GM21423 (cell line): ENCODE results near the gene AHNAK2.

Experiments used
- ATAC-seq: cut with Tn5 transposase; IDR thresholded peaks from one replicate; pipeline ENCODE4 v1.9.1; 2021; ENCODE audit warnings: mild to moderate bottlenecking, moderate library complexity; ENCODE audit not compliant: unreplicated experiment

AHNAK2 gene

DNA sequence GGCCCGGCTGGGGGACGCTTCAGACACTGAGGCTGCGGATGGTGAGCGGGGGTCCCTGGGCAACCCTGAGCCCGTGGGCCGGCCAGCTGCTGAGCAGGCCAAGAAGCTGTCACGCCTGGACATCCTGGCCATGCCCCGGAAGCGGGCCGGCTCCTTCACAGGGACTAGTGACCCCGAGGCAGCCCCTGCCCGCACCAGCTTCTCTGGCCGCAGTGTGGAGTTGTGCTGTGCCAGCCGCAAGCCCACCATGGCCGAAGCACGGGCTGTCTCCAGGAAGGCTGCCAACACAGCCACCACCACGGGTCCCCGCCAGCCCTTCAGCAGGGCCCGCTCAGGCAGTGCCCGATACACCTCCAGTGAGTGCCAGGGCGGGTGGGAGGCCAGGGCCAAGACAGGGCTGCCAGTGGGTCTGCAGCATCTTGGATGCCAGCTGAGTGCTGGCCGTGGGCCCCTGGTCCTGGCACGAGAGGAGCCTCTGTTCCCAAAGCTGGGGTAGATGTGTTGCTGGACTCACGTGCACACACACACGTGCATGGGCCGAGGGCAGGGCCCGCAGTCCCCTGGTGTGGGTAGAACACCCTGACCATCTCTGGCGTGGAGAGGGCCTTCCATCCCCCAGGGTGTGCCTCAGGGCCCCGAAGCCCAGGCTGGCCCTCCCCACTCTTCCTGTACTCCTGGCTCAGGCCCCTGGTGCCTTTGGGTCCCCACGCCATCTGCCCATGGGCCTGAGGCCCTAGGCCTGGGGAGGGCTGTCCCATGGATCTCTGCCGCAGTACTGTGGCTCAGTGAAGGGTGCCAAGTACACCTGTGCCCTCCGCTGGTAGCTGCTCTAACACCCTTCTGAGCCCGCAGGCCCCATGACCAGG lies 90.3 kb downstream of the AHNAK2 start:
- ATAC-seq, result no peak
